HG02938 (cell line): ENCODE measurements around the gene SUCLG2.

Experiments used
- ATAC-seq: cut with Tn5 transposase; IDR thresholded peaks from one replicate; pipeline ENCODE4 v1.9.1; 2021; ENCODE audit warnings: mild to moderate bottlenecking, moderate library complexity; ENCODE audit not compliant: unreplicated experiment

SUCLG2 gene

GRCh38 chr3:67405193-67405592 lies 249.2 kb downstream of the SUCLG2 start:
- no peak for ATAC-seq

DNA sequence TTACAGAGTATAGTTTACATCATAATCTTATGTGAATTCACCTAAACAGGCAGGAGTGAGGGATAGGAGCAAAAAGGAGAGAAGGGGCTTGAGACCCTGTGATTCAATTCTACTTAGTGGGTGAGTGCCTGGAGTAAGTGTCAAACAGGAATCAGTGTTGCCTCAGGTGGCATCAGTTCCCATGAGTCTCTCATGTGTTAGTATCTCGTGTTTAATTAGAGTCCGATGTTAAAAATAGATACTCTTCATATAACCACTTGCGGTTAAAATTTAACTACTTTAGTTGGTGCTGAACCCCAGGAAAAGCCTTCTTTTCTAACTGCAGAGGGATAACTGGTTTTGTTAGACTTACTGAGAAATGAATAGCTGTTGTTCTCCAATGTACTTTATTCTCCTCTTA lies 251.5 kb downstream of the SUCLG2 start:
- no peak for ATAC-seq

- ATAC-seq, result no peak
These were observed 252.5 kb downstream of the SUCLG2 start for GRCh38 chr3:67401921-67402320.

DNA sequence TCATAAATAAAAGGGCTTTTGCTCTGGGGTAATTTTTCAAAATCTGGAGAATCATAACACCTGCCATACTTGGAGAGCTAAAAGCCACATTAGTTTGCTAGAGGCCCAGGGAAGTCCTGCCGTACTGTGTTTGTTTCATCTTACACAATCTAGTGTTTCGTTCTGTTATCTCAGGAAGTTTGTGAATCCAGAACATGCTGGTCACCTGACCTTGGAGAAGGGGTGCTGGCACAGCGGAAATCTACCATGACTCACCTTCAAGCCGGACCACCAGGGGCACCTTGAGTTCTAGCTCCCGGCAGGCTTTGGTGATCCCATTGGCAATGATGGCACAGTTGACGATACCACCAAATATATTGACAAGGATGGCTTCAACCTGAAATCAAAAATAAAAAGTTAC lies 253.9 kb downstream of the SUCLG2 start:
- ATAC-seq, result no peak

DNA sequence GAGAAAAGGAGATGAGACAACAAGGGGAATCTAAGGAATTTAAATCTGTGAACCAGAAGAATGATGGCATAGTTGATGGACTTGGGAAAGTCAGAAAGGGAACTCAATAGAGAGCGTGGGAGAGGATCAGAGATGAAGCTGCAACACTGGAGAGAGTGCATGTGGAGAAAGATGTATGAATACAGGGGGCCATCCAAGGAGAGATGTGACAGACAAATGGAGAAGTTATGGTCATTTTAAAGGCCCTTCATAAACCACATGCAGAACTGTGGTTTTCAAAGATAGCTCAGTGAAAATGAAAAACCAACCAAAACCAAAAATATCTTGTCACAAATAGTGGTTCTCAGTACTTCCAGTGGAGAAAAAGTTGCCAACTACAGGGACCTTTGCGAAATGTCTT lies 265.2 kb downstream of the SUCLG2 start:
- ATAC-seq, result peak; percentile 89

DNA sequence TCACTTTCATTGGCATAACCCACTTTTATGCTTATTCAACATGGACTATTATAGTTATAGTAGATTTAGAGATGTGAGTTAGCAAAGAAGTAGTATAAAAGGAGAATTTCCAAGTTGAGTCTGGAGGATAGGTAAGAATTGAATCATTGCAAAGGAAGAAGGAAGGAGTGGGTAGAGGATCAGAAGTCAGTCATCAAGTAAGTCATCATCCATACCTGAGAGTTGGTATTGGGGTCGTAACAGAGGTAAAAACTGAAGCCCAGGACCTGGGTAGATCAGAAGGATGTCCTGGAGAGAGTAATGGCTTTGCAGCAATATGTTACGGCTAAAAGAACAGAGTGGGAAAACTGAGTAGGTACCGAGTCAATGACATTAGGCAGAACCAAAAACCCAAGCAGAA lies 265.7 kb downstream of the SUCLG2 start:
- ATAC-seq, result no peak

GRCh38 chr3:67386451-67386850 lies 268.0 kb downstream of the SUCLG2 start:
- ATAC-seq, result no peak

DNA sequence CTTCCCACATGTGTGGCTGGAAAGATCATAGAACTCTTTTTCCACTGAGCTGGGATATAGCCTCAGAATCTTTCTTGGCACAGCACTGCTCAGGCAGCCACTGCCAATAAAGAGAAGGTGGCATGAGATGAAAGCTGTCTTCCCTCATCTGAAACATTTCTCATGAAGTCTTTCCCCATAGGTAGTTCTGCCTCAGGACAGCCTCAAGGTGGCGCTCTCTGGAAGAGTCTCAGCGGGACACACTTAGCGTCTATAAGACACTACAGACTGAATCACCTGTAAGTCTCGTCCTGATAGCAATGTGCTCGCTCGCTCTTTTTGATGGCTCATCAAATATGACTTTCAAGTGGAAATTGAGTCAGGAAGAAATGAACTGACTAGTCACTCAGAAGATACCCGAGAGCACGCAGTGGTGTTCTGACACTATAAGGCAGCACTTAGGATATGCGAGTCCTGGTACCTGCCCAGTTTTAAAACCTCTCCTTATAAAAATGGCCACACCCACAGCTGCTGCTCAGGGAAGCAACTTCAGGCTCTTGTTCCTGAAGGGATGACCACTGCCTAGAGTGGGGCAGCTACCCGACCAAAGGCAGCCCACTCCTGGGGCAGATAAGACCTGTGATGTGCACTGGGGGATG lies 269.5 kb downstream of the SUCLG2 start:
- no peak for ATAC-seq

- ATAC-seq, result no peak
These were observed 270.4 kb downstream of the SUCLG2 start for GRCh38 chr3:67384016-67384415.

GRCh38 chr3:67383379-67383778 lies 271.0 kb downstream of the SUCLG2 start:
- ATAC-seq, result no peak

DNA sequence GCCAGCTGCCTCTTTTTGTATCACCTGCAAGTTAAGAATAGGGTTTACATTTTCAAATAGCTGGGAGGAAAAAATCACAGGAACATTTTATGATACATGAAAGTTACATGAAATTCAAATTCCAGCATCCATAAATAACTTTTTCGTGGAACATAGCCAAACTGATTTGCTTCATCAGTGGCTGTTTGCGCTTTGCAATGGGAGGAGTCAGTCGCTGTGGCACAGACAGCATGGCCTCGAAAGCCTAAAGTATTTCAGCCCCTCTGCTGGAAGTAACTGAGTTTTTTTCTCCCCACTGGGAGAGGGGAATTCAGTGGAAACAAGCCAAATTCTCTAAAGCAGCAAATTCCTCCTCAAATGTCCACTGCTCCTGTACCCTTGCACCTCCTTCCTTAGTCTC lies 271.9 kb downstream of the SUCLG2 start:
- ATAC-seq, result no peak

DNA sequence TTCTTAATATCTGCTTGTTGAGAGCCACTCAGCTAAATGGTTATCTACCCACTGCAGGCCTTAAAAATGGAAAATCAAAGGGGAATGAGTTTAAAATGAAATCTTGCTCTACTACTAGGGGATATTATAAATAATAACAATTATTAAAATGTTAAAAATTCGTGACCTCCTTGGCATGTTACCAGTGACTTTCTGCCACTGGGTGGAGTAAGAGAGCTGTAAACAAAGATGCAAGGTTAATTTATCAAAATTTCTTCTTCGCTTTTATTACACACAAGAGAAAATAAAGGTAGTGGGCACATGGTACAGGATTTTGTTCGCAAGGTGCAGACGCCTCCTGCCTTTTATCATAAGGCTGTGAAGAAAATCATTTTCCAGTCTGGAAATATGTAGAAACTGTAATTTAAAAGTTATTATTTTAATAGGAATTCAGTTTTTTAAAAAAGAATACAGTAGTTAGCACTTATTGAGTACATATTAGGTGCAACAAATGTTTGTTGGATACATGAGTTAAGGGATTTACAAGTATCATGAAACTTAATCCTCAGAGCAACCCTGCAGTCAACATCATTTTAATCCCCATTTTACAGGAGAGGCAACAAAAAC lies 272.6 kb downstream of the SUCLG2 start:
- no peak for ATAC-seq

DNA sequence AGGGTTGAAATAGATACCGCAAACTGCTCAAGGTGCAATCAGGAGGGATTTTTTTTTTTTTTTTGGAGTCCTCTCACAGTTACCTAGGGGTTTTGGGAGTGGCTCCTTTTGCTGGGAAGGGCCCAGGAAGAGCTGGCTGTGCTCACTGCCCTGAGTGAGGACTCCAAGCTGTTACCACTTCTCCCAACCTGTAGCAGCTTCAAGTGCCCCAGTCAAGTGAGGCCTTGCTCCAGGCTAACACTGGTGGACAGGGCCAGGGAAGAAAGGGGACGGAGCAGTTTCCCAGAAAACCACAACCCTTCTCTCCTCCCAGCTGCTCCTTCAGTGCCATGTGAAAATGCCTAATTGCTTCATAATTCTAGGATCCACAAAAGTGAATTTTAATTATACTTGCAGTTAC lies 274.3 kb downstream of the SUCLG2 start:
- no peak for ATAC-seq

DNA sequence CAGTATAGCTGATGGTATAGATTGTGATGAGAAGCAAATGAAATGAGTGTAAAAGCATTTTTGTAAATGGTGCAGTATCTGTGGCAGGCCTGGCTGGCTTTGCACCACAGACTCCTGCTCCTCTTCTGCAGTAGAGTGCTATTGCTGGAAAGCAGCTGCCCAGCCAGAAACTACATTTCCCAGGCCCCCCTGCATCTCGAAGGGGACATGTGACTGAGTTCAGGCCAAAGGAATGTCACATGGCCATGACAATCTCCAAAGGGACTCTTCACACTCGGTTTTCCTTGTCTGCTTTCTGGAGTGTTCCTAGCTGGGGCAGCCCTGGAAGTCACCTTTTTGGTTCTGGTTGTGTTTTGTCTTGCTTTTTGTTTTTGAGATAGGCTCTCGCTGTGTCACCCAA lies 277.1 kb downstream of the SUCLG2 start:
- no peak for ATAC-seq

GRCh38 chr3:67376416-67376815 lies 278.0 kb downstream of the SUCLG2 start:
- no peak for ATAC-seq

DNA sequence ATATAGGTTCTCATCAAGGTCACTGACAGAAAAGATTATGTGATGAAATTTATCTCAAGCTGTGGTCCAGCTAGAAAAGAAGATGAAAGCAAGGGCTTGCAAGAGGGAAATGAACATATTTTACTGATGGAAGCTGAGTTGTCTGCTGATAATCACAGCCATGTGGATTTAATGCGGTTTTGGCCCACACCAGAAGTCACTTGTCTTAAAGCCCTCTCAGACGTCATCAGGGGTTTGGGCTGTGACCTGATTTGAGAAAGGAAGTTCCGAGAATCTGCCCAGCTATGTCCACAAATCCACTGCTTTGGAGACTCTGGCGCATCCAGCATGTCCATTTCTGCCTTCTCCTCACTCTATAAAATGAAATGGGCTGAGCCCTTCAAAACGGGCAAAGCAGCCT lies 278.4 kb downstream of the SUCLG2 start:
- no peak for ATAC-seq

DNA sequence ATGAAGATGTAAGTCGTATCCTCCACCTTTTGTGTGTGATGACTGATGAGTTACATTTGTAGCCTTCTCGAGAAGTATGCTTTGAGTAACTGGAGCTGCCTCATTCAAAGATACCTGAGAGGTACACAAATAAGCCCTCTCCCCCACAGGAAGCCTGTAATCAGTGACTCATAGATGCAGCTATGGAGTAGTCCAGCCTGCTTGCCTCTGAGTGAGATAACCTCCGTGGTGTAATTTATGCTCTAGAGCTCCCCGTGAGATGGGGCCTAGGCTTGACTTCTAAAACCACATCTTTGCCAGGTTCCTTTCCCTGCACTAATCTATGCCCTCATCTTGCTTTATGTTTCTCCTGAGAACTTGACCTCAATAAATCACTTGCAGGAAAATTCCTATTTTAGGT lies 291.7 kb downstream of the SUCLG2 start:
- ATAC-seq, result no peak

GRCh38 chr3:67361770-67362169 lies 292.6 kb downstream of the SUCLG2 start:
- ATAC-seq, result no peak

DNA sequence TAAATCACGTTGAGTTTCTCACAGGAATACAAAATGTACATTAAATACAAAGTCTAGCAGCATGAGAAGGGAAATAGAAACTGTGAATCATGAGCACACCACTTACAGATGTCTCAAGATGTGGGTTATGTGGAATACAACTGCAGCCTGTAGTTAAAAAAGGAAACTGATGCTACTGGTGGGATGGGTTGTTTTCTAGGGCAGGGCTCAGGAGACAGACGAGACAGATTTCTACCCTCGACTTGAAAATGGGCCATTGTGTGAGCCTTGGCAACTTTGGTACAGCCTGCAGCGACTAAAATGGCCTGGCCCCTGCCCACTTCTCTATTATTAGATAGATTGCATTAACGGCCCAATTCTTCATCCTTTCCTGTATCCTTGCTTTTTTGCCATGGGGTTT lies 293.1 kb downstream of the SUCLG2 start:
- ATAC-seq, result no peak

DNA sequence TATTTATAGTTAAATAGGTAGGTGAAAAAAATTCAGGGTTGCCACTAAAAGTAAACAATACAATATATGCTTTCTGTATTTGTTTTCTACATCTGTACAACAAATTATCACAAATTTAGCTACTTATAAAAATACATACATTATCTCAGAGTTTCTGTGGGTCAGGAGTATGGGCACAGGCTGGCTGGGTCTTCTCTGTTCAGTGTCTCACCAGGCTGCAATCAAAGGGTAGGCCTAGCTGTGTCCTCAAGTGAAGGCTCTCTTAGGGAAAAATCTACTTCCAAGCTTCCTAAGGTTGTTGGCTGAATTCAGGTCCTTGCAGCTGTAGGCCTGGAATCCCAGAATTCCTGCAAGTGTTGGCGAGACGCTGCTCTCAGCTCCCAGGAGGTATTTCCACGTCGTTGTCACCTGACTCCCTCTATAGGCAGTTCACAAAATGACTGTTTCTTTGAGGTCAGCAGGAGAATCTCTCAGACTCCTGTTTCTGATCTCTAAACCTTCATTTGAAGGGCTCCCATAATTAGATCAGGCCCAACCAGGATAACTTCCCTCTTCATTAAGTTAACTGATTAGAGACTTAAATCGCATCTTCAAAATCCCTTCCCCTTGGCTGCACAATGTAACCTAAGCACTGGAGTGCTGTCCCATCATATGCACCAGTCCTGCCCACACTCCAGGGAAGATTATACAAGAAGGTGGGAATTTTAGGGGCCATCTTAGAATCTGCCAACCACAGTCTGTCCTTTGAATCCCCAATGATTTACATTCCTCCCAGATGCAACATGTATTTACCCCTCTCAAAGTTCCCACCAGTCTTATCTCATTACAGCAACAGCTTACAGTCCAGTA lies 296.6 kb downstream of the SUCLG2 start:
- ATAC-seq, result peak; percentile 63

- ATAC-seq, result peak; percentile 93
These were observed 304.7 kb downstream of the SUCLG2 start for GRCh38 chr3:67349551-67350174.

GRCh38 chr3:67346081-67346480 lies 308.3 kb downstream of the SUCLG2 start:
- ATAC-seq, result no peak
